Spinal cord (tissue), 10 donors: Measurements from ENCODE around the gene TCF4. TPM values are rescaled to one million over a fixed set of nuclear protein-coding genes. Genes with fewer than 3 reads are reported as not detected.

Experiments used
- DNase-seq, 6 donors: peaks; one replicate each; pipeline versions ENCODE4 v3.0.0 to v3.0.0-alpha.2; 2013 to 2015; ENCODE audit warnings: low spot score in 6 of 6, low read depth in 4 of 6
- H3K27ac ChIP-seq: one replicate; pipeline ENCODE4 v1.5.1; 2013; ENCODE audit warnings: low read depth, low read length, control low read depth
- H3K27me3 ChIP-seq: one replicate; pipeline ENCODE4 v1.6.1; 2013; ENCODE audit warnings: low read length; ENCODE audit not compliant: control insufficient read depth, insufficient read depth
- H3K36me3 ChIP-seq: one replicate; pipeline ENCODE4 v1.6.1; 2013; ENCODE audit warnings: low read length; ENCODE audit not compliant: control insufficient read depth, insufficient read depth
- H3K4me1 ChIP-seq: one replicate; pipeline ENCODE4 v1.6.1; 2013; ENCODE audit warnings: low read length; ENCODE audit not compliant: control insufficient read depth, insufficient read depth
- H3K4me3 ChIP-seq: one replicate; pipeline ENCODE4 v1.5.1; 2013; ENCODE audit warnings: low read depth, low read length, control low read depth
- H3K9me3 ChIP-seq: one replicate; pipeline ENCODE4 v1.6.1; 2013; ENCODE audit warnings: low read length; ENCODE audit not compliant: control insufficient read depth, insufficient read depth
- WGBS: methylation state at CpG from one replicate; pipeline ENCODE4 v1.1.5; 2013; ENCODE audit warnings: missing lambda C conversion rate; ENCODE audit not compliant: insufficient coverage; 5-methylcytosine and 5-hydroxymethylcytosine counted together
- polyA plus RNA-seq, 2 donors: library from polyadenylated mRNA; unstranded; fragments of 120-200 nt; gene quantifications; one replicate each; pipeline ENCODE4 v1.2.1, GENCODE V29; 2013; ENCODE audit not compliant: insufficient read length in 2 of 2
- total RNA-seq, 2 donors: library from RNA; depleted of rRNA in 1 of 2; stranded (reverse); fragments of 120-200 nt in 1 of 2; fragments of >200 nt in 1 of 2; gene quantifications; one replicate each; pipeline versions ENCODE4 v1.2.3 to v1.2.4, GENCODE V29; 2013 to 2014
- donor health status: healthy.

The TCF4 gene
- total and polyA plus RNA-seq, 4 donors: 57.1 to 234 (median 138) TPM

GRCh38 chr18:55243857-55244256, 344.1 kb downstream of the TCF4 start:
- Histone ChIP-seq H3K4me3 (no peak overlapping the region), H3K36me3 (peaks cover 6% of the 10 kb centered on the region), H3K4me1 (no peaks in the 10 kb centered on the region), H3K27ac (peak overlapping the region; percentile 31), H3K27me3 (no peaks in the 10 kb centered on the region), H3K9me3 (no peaks in the 10 kb centered on the region)
- DNase-seq: peak in 1 of 6 donors; percentile 67
- WGBS: 40% methylated on average over 1 of the region's 6 CpGs

GRCh38 chr18:55243255-55243654, 344.7 kb downstream of the TCF4 start:
- Histone ChIP-seq H3K27ac (peak overlapping the region; percentile 31), H3K4me1 (no peaks in the 10 kb centered on the region), H3K36me3 (peaks cover 3% of the 10 kb centered on the region), H3K4me3 (no peak overlapping the region), H3K9me3 (no peaks in the 10 kb centered on the region), H3K27me3 (no peaks in the 10 kb centered on the region)
- DNase-seq: no peak
- no CpG with 5 or more reads among the region's 2 CpGs for WGBS

- DNase-seq: no peak
- 100% methylated on average over 2 of the region's 5 CpGs for WGBS
- Histone ChIP-seq H3K36me3 (no peaks in the 10 kb centered on the region), H3K4me1 (no peaks in the 10 kb centered on the region), H3K4me3 (no peak overlapping the region), H3K27me3 (no peaks in the 10 kb centered on the region), H3K27ac (no peak overlapping the region), H3K9me3 (no peaks in the 10 kb centered on the region)
Observed at GRCh38 chr18:55240978-55241377, 347.0 kb downstream of the TCF4 start.

GRCh38 chr18:55239740-55240139, 348.3 kb downstream of the TCF4 start:
- H3K4me1 ChIP-seq: peaks cover under 1% of the 10 kb centered on the region
- H3K27me3 ChIP-seq: no peaks in the 10 kb centered on the region
- no peaks in the 10 kb centered on the region for H3K36me3 ChIP-seq
- DNase-seq: peak in 1 of 6 donors; percentile 63
- H3K4me3 ChIP-seq: no peak overlapping the region
- H3K9me3 ChIP-seq: no peaks in the 10 kb centered on the region
- H3K27ac ChIP-seq: no peak overlapping the region

- peak in 1 of 6 donors; percentile 60 for DNase-seq
- Histone ChIP-seq H3K36me3 (peaks cover 7% of the 10 kb centered on the region), H3K9me3 (no peaks in the 10 kb centered on the region), H3K4me1 (peaks cover 6% of the 10 kb centered on the region), H3K4me3 (no peak overlapping the region), H3K27me3 (no peaks in the 10 kb centered on the region), H3K27ac (no peak overlapping the region)
- no CpG with 5 or more reads among the region's 3 CpGs for WGBS
Observed at GRCh38 chr18:55237660-55238059, 350.3 kb downstream of the TCF4 start.

- Histone ChIP-seq H3K4me3 (no peak overlapping the region), H3K36me3 (peaks cover 7% of the 10 kb centered on the region), H3K9me3 (no peaks in the 10 kb centered on the region), H3K4me1 (peaks cover 6% of the 10 kb centered on the region), H3K27ac (no peak overlapping the region), H3K27me3 (no peaks in the 10 kb centered on the region)
- DNase-seq: no peak
- 82% methylated on average over 2 of the region's 6 CpGs for WGBS
Observed at GRCh38 chr18:55236150-55236931, 351.7 kb downstream of the TCF4 start.

GRCh38 chr18:55235094-55235461, 352.9 kb downstream of the TCF4 start:
- Histone ChIP-seq H3K9me3 (no peaks in the 10 kb centered on the region), H3K27me3 (no peaks in the 10 kb centered on the region), H3K4me3 (no peak overlapping the region), H3K36me3 (peaks cover 10% of the 10 kb centered on the region), H3K27ac (no peak overlapping the region), H3K4me1 (peaks cover 6% of the 10 kb centered on the region)
- WGBS: 34% methylated on average over 2 of the region's 3 CpGs
- DNase-seq: no peak

- Histone ChIP-seq H3K36me3 (peaks cover 14% of the 10 kb centered on the region), H3K4me3 (no peak overlapping the region), H3K4me1 (peaks cover 6% of the 10 kb centered on the region)
Observed at GRCh38 chr18:55234366-55235093, 353.5 kb downstream of the TCF4 start.

GRCh38 chr18:55233857-55234256, 354.1 kb downstream of the TCF4 start:
- Histone ChIP-seq H3K9me3 (no peaks in the 10 kb centered on the region), H3K27ac (no peak overlapping the region), H3K27me3 (no peaks in the 10 kb centered on the region), H3K4me3 (no peak overlapping the region), H3K36me3 (peaks cover 15% of the 10 kb centered on the region), H3K4me1 (peaks cover 6% of the 10 kb centered on the region)
- WGBS: 83% methylated on average over 1 of the region's 5 CpGs
- no peak for DNase-seq

More at GRCh38 chr18:55234366-55235093, 353.5 kb downstream of the TCF4 start:
- no peaks in the 10 kb centered on the region for H3K9me3 ChIP-seq
- H3K27ac ChIP-seq: no peak overlapping the region
- H3K27me3 ChIP-seq: no peaks in the 10 kb centered on the region
- WGBS: 32% methylated on average over 20 of the region's 21 CpGs
- DNase-seq: peak; percentile 76 to 98 (median 86)

GRCh38 chr18:55232506-55232905, 355.5 kb downstream of the TCF4 start:
- H3K36me3 ChIP-seq: peaks cover 20% of the 10 kb centered on the region
- H3K9me3 ChIP-seq: no peaks in the 10 kb centered on the region
- H3K27me3 ChIP-seq: no peaks in the 10 kb centered on the region
- 87% methylated on average over 6 of the region's 6 CpGs for WGBS
- no peak overlapping the region for H3K4me3 ChIP-seq
- no peak for DNase-seq
- H3K27ac ChIP-seq: no peak overlapping the region
- peaks cover 10% of the 10 kb centered on the region for H3K4me1 ChIP-seq
